HepG2 (cell line): ENCODE results near the gene AUP1. TPM values are rescaled to one million over a fixed set of nuclear protein-coding genes. Genes with fewer than 3 reads are reported as not detected.

ENCODE experiments used
- CAMTA2 ChIP-seq: sonication (generic); formaldehyde crosslinking; IDR thresholded peaks from 2 replicates; pipeline ENCODE4 v1.4.0; 2020; ENCODE audit warnings: mild to moderate bottlenecking, missing genetic modification reagents, borderline replicate concordance
- CBX5 ChIP-seq: sonication (generic); formaldehyde crosslinking; IDR thresholded peaks from 2 replicates; pipeline ENCODE4 v1.4.0; 2020; ENCODE audit warnings: missing genetic modification reagents, borderline replicate concordance
- CENPT ChIP-seq: sonication (generic); formaldehyde crosslinking; IDR thresholded peaks from 2 replicates; pipeline ENCODE4 v1.8.0; 2022; ENCODE audit warnings: low read depth, mild to moderate bottlenecking, moderate library complexity, missing genetic modification reagents
- FOXO1 ChIP-seq: sonication (generic); formaldehyde crosslinking; IDR thresholded peaks from 2 replicates; pipeline ENCODE4 v1.4.0; 2020; ENCODE audit warnings: missing genetic modification reagents
- NAIF1 ChIP-seq: sonication (generic); formaldehyde crosslinking; IDR thresholded peaks from 2 replicates; pipeline ENCODE4 v1.5.0; 2020; ENCODE audit warnings: mild to moderate bottlenecking, missing genetic modification reagents, borderline replicate concordance
- NCOR1 ChIP-seq: fragments of 200-600 bp; sonication (generic); IDR thresholded peaks from 2 replicates; pipeline ENCODE4 v1.7.0; 2017; ENCODE audit warnings: antibody characterized with exemption, low read length, borderline replicate concordance
- NONO ChIP-seq, 2 experiments: fragments of 450-650 bp in 1 of 2; sonication (generic) in 1 of 2; formaldehyde crosslinking in 1 of 2; IDR thresholded peaks in 1 of 2; conservative IDR thresholded peaks in 1 of 2; 2 replicates each; pipeline versions ENCODE4 v1.6.1 to v1.8.0; 2017 to 2022; ENCODE audit warnings: mild to moderate bottlenecking in 1 of 2, missing genetic modification reagents in 1 of 2, moderate library complexity in 1 of 2
- NRL ChIP-seq: sonication (generic); formaldehyde crosslinking; IDR thresholded peaks from 2 replicates; pipeline ENCODE4 v1.5.0; 2020; ENCODE audit warnings: missing genetic modification reagents, mild to moderate bottlenecking, moderate library complexity, borderline replicate concordance
- RFX3 ChIP-seq: IDR thresholded peaks from 2 replicates; pipeline ENCODE4 v1.6.1; 2016; ENCODE audit warnings: missing biosample characterization, missing genetic modification reagents
- TAF15 ChIP-seq: fragments of 200-400 bp; formaldehyde crosslinking; IDR thresholded peaks from one replicate; pipeline ENCODE4 v1.6.1; 2018; ENCODE audit warnings: mild to moderate bottlenecking, low read depth, low read length; ENCODE audit not compliant: poor library complexity, severe bottlenecking
- ZBTB38 ChIP-seq: sonication (generic); formaldehyde crosslinking; IDR thresholded peaks from 2 replicates; pipeline ENCODE4 v1.5.1; 2020; ENCODE audit warnings: mild to moderate bottlenecking, missing genetic modification reagents
- ZNF224 ChIP-seq: sonication (generic); formaldehyde crosslinking; IDR thresholded peaks from 2 replicates; pipeline ENCODE4 v1.5.0; 2020; ENCODE audit warnings: mild to moderate bottlenecking, missing genetic modification reagents
- ZNF230 ChIP-seq: sonication (generic); formaldehyde crosslinking; IDR thresholded peaks from 2 replicates; pipeline ENCODE4 v1.4.0; 2020; ENCODE audit warnings: mild to moderate bottlenecking, missing genetic modification reagents
- ZNF329 ChIP-seq: sonication (generic); formaldehyde crosslinking; IDR thresholded peaks from 2 replicates; pipeline ENCODE4 v1.9.0; 2021; ENCODE audit warnings: low read depth, mild to moderate bottlenecking, missing genetic modification reagents
- ZNF550 ChIP-seq: sonication (generic); formaldehyde crosslinking; IDR thresholded peaks from 2 replicates; pipeline ENCODE4 v1.4.0; 2020; ENCODE audit warnings: mild to moderate bottlenecking, missing genetic modification reagents, borderline replicate concordance
- ZNF747 ChIP-seq: sonication (generic); formaldehyde crosslinking; IDR thresholded peaks from 2 replicates; pipeline ENCODE4 v1.8.1; 2023; ENCODE audit warnings: missing genetic modification reagents, mild to moderate bottlenecking, borderline replicate concordance
- polyA plus RNA-seq, 8 experiments: library from polyadenylated mRNA; depleted of rRNA in 3 of 8; stranded (reverse) in 7 of 8; unstranded in 1 of 8; fragments of >200 nt; fragmentation: Illumina TruSeq in 4 of 8; extraction: Trizol in 4 of 8; gene quantifications; 2 replicates each; pipeline versions ENCODE4 v1.2.1 to v1.2.3, GENCODE V29; 2011 to 2016; ENCODE audit warnings: low read depth in 4 of 8, missing spikeins in 1 of 8, mixed read lengths in 1 of 8; ENCODE audit not compliant: insufficient read depth in 1 of 8
- total RNA-seq, 5 experiments: library from RNA; depleted of rRNA; stranded (reverse); fragments of >200 nt; fragmentation: Illumina TruSeq; extraction: Trizol; gene quantifications; 2 replicates each; pipeline ENCODE4 v1.2.3, GENCODE V29; 2016; ENCODE audit warnings: low read depth in 1 of 5
- TF ChIP-seq, protein P1 (sequence below): sonication (generic); formaldehyde crosslinking; IDR thresholded peaks from 2 replicates; pipeline ENCODE4 v1.5.0; 2020; ENCODE audit warnings: mild to moderate bottlenecking, missing genetic modification reagents
- TF ChIP-seq, protein P2 (sequence below): sonication (generic); formaldehyde crosslinking; IDR thresholded peaks from 2 replicates; pipeline ENCODE4 v1.5.0; 2020; ENCODE audit warnings: missing genetic modification reagents
- TF ChIP-seq, protein P3 (sequence below): IDR thresholded peaks from 2 replicates; pipeline ENCODE4 v1.6.1; 2016; ENCODE audit warnings: low read depth, control low read depth
- TF ChIP-seq, protein P4 (sequence below): sonication (generic); formaldehyde crosslinking; IDR thresholded peaks from 2 replicates; pipeline ENCODE4 v1.5.0; 2020; ENCODE audit warnings: missing genetic modification reagents, mild to moderate bottlenecking, borderline replicate concordance

Gene AUP1
- total and polyA plus RNA-seq, 2 of the 13 experiments (the other 11 are each of a cell fraction or from before 2014, with no cell fraction given), result 174 to 267 TPM

DNA sequence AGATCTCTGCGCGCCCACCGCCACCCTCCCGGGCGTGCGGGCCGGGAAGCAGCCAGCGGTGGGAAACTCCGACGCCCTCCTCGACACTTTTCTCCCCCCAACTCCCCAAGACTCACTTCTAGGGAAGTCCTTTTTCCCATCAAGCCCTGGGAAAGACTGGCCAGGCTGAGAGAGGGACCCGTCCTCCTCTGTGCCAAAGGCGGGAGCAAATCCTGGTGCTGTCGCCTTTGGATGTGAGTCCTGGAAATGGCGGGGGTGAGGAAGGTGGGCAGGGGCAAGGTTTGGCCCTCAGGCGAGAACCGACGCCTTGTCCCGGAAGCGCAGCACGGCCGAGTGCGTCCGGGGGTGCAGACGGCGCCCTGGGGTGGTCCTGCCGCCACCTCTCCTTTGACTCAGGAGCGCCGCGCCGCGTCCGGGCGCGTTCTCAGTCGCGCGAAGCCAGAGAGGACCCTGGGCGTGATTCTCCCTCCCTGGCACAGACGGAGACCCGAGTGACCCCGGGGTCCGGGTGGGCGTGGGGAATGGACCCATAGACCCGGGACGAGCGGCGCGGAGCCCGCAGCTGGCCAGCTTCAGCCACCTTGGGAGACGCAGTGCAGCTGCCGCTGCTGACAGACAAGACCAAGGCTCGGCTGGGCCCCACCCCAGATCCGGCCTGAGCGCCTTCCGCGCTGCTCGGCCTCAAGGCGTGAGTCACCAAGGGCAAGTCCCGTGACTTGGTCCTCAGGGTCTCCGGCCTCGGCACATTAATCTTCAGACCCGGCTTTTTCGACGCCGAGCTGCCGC, 26.6 kb downstream of the AUP1 start (continued):
- TF ChIP-seq, protein P1, sequence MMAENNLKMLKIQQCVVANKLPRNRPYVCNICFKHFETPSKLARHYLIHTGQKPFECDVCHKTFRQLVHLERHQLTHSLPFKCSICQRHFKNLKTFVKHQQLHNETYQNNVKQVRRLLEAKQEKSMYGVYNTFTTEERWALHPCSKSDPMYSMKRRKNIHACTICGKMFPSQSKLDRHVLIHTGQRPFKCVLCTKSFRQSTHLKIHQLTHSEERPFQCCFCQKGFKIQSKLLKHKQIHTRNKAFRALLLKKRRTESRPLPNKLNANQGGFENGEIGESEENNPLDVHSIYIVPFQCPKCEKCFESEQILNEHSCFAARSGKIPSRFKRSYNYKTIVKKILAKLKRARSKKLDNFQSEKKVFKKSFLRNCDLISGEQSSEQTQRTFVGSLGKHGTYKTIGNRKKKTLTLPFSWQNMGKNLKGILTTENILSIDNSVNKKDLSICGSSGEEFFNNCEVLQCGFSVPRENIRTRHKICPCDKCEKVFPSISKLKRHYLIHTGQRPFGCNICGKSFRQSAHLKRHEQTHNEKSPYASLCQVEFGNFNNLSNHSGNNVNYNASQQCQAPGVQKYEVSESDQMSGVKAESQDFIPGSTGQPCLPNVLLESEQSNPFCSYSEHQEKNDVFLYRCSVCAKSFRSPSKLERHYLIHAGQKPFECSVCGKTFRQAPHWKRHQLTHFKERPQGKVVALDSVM, result peak; percentile 34
- TF ChIP-seq ZNF224 (peak; percentile 90; the same call in 1 of the 2 replicates), NCOR1 (no peak; the same call in 1 of the 2 replicates), FOXO1 (CRISPR knock-in tag) (peak; percentile 41; the same call in 1 of the 2 replicates), ZNF329 (CRISPR knock-in tag) (peak; percentile 55; the same call in 1 of the 2 replicates), RFX3 (no peak), TAF15 (peak; percentile 81), ZNF550 (CRISPR knock-in tag) (no peak), CAMTA2 (peak; percentile 32; the same call in 1 of the 2 replicates), NAIF1 (0 out of 2 replicates have a peak, but pooled peaks have one; percentile 5), CENPT (CRISPR knock-in tag) (0 out of 2 replicates have a peak, but pooled peaks have one; percentile 80), CBX5 (CRISPR knock-in tag) (peak; percentile 83; the same call in 1 of the 2 replicates), NRL (CRISPR knock-in tag) (peak; percentile 84), ZNF747 (CRISPR knock-in tag) (peak; percentile 63; the same call in 1 of the 2 replicates), NONO (IDR thresholded peaks at IDR 0.05) (no peak), NONO (CRISPR knock-in tag; conservative IDR thresholded peaks at IDR 0.05) (peak; percentile 70; the same call in 1 of the 2 replicates), ZBTB38 (CRISPR knock-in tag) (peak; percentile 77), ZNF230 (no peak)
- TF ChIP-seq, protein P2, sequence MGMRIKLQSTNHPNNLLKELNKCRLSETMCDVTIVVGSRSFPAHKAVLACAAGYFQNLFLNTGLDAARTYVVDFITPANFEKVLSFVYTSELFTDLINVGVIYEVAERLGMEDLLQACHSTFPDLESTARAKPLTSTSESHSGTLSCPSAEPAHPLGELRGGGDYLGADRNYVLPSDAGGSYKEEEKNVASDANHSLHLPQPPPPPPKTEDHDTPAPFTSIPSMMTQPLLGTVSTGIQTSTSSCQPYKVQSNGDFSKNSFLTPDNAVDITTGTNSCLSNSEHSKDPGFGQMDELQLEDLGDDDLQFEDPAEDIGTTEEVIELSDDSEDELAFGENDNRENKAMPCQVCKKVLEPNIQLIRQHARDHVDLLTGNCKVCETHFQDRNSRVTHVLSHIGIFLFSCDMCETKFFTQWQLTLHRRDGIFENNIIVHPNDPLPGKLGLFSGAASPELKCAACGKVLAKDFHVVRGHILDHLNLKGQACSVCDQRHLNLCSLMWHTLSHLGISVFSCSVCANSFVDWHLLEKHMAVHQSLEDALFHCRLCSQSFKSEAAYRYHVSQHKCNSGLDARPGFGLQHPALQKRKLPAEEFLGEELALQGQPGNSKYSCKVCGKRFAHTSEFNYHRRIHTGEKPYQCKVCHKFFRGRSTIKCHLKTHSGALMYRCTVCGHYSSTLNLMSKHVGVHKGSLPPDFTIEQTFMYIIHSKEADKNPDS, result peak; percentile 95; the same call in 1 of the 2 replicates
- TF ChIP-seq, protein P3, sequence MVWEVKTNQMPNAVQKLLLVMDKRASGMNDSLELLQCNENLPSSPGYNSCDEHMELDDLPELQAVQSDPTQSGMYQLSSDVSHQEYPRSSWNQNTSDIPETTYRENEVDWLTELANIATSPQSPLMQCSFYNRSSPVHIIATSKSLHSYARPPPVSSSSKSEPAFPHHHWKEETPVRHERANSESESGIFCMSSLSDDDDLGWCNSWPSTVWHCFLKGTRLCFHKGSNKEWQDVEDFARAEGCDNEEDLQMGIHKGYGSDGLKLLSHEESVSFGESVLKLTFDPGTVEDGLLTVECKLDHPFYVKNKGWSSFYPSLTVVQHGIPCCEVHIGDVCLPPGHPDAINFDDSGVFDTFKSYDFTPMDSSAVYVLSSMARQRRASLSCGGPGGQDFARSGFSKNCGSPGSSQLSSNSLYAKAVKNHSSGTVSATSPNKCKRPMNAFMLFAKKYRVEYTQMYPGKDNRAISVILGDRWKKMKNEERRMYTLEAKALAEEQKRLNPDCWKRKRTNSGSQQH (CRISPR knock-in tag), result peak; percentile 32; the same call in 1 of the 2 replicates
- TF ChIP-seq, protein P4, sequence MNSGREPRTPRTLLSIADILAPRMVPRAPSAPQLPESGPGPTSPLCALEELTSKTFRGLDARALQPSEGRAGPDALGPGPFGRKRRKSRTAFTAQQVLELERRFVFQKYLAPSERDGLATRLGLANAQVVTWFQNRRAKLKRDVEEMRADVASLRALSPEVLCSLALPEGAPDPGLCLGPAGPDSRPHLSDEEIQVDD (CRISPR knock-in tag), result no peak; the same call in 1 of the 2 replicates
